ENCODE results near the gene GNA12. TPM values are rescaled to one million over a fixed set of nuclear protein-coding genes. Genes with fewer than 3 reads are reported as not detected.

GNA12 gene
- polyA plus RNA-seq, 1 of the 3 experiments (the other 2 are of a cell fraction), result 64.8 TPM

DNA sequence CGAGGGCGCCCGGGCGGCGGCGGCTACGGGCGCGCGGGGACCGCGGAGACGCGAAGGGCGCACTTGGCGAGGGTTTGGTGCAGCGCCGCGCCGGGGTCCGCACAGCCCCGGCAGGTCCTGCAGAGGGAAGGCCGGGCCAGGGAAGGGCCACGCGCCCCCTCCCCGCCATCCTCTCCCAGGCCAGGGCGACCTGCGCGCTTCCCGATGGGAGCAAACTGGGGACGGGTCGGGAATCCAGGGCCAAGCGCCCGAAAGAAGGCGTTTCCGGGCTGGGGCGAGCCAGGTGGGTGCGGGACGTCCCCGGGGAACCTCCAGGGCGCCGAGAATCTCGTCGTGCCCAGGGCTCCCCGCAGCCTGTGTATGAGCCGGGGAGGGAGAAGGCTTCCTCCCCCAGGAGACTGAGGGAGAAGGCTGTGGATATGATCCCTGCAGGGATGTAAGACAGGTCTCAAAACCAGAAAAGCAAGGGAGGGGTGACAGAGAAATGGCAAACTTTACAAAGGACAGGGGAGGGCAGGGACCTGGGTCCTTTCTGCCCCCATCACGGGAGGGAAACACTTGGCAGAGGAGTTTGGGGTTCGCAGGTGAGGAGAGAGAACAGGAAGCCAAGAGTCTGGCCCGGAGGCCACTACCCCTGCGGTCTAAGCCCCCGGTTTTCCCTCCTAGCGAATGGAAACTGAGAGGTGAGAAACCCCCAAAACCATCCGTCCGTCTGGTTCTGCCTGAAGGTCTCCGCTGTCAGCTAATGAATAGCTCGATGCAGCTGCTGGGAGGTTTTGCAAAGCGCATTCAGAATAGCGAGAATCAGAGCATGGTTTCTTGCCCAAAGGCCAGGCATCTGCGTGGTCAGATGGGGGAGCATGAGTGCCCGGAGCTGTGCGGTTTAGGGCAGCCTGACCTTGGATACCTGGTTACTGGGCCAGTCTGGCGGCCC lies 155.4 kb downstream of the GNA12 start:
- H4K20me1 ChIP-seq (ENCODE audit: insufficient read depth), result no peaks in the 10 kb centered on the region
- H3K9me2 ChIP-seq, result no peaks in the 10 kb centered on the region
- H3K9me3 ChIP-seq, result no peaks in the 10 kb centered on the region
- no peak for TF ChIP-seq CHD2 (IDR thresholded peaks at IDR 0.05; ENCODE audit: low read length, partially characterized antibody)
- TF ChIP-seq ELF1 (IDR thresholded peaks at IDR 0.05), result no peak
- DNase-seq, result peak; percentile 72
- H3K4me1 ChIP-seq (ENCODE audit: control insufficient read depth in 1 of 2, insufficient read depth in 2 of 2, low read depth in 1 of 2, low read length in 1 of 2), result peaks cover 7 to 16% of the 10 kb centered on the region in 2 experiments; a peak in 3 of 4 replicates
- ChIA-PET POLR2A (no interaction called here), CTCF (interaction anchor here (0.9 to 15.8 kb wide), 11 partner anchors 8 to 270 kb away, joined by 3 to 204 read pairs (median 4); no protein-coding TSS in a partner anchor)
- H3K4me3 ChIP-seq (ENCODE audit: low read depth in 2 of 2, low read length in 1 of 2), result peak overlapping the region; percentile 27 to 50; a peak in 2 of 4 replicates
- peaks cover 21% of the 10 kb centered on the region for H3K27me3 ChIP-seq (ENCODE audit: insufficient read depth)
- no peak overlapping the region for H3K27ac ChIP-seq (ENCODE audit: low read depth in 2 of 2, low read length in 1 of 2)
- no peak overlapping the region for H3K9ac ChIP-seq
- H3K4me2 ChIP-seq, result peak overlapping the region; percentile 79
- H2AFZ ChIP-seq (ENCODE audit: low read depth), result no peak overlapping the region
- no peaks in the 10 kb centered on the region for H3K36me3 ChIP-seq (replicated peaks in 1 of 2; ENCODE audit: control insufficient read depth in 1 of 2, insufficient read depth in 2 of 2, low read length in 1 of 2)
- 23% methylated on average over 41 of the region's 62 CpGs for WGBS (ENCODE audit: low lambda C conversion rate)
- no peaks in the 10 kb centered on the region for H3K79me2 ChIP-seq (ENCODE audit: insufficient read depth)
- H3F3A ChIP-seq (replicated peaks; ENCODE audit: insufficient read depth), result no peaks in the 10 kb centered on the region

DNA sequence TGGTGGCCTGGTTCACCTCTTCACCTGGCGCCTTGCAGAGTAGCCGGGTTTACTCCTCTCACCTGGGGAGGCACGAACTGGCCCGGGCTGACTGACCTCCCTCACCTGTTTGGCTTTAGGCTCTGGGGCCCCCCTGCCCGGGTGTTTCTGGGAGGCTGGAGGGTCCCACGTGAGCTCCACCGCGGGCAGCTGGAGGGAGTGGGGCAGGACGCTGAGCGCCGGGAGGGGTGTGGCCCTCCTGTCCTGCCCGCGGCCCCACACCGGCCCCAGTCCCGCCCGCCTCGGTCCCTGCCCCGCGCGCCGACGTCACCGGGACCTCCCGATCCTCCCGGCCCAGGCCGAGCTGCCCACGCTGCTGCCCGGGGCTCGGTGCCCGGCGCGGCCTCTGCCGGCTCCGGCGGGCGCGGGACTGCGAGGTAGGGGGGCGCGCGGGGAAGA lies 156.2 kb downstream of the GNA12 start, which contains the start of gene AMZ1:
Gene AMZ1, plus strand, starts transcription at position 322 of the 438 bp plus-strand sequence. CDS start 12,250 bp downstream, outside the sequence.
- CTCF ChIA-PET, result interaction anchor here (0.9 to 15.8 kb wide), 7 partner anchors 7 to 270 kb away, joined by 3 to 204 read pairs (median 4); no protein-coding TSS in a partner anchor
- Histone ChIP-seq H3K9me3 (no peaks in the 10 kb centered on the region), H3K79me2 (ENCODE audit: insufficient read depth) (no peaks in the 10 kb centered on the region), H3K27ac (ENCODE audit: low read depth in 2 of 2, low read length in 1 of 2) (no peak within 1 kb of the TSS), H3K27me3 (ENCODE audit: insufficient read depth) (peaks cover 21% of the 10 kb centered on the region), H2AFZ (ENCODE audit: low read depth) (0 out of 2 replicates have a peak within 1 kb of the TSS, but pooled peaks have one; percentile 45), H3K9ac (peak within 1 kb of the TSS; percentile 13; the same call in 1 of the 2 replicates), H3F3A (replicated peaks; ENCODE audit: insufficient read depth) (no peaks in the 10 kb centered on the region), H3K9me2 (no peaks in the 10 kb centered on the region), H4K20me1 (ENCODE audit: insufficient read depth) (no peaks in the 10 kb centered on the region), H3K4me1 (ENCODE audit: control insufficient read depth in 1 of 2, insufficient read depth in 2 of 2, low read depth in 1 of 2, low read length in 1 of 2) (peaks cover 7 to 16% of the 10 kb centered on the region in 2 experiments; a peak in 3 of 4 replicates), H3K4me3 (ENCODE audit: low read depth in 2 of 2, low read length in 1 of 2) (peak within 1 kb of the TSS; percentile 27 to 50), H3K4me2 (peak within 1 kb of the TSS; percentile 93), H3K36me3 (replicated peaks in 1 of 2; ENCODE audit: control insufficient read depth in 1 of 2, insufficient read depth in 2 of 2, low read length in 1 of 2) (no peaks in the 10 kb centered on the region)
- POLR2A ChIA-PET, result no interaction called here
- TF ChIP-seq, protein P1, sequence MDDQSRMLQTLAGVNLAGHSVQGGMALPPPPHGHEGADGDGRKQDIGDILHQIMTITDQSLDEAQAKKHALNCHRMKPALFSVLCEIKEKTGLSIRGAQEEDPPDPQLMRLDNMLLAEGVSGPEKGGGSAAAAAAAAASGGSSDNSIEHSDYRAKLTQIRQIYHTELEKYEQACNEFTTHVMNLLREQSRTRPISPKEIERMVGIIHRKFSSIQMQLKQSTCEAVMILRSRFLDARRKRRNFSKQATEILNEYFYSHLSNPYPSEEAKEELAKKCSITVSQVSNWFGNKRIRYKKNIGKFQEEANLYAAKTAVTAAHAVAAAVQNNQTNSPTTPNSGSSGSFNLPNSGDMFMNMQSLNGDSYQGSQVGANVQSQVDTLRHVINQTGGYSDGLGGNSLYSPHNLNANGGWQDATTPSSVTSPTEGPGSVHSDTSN (IDR thresholded peaks at IDR 0.05), result no peak
- TF ChIP-seq EZH2phosphoT487 (IDR thresholded peaks at IDR 0.05; ENCODE audit: borderline replicate concordance, low read depth) (no peak), EP300 (IDR thresholded peaks at IDR 0.05; ENCODE audit: borderline replicate concordance in 1 of 2, low read depth in 1 of 2, low read length in 1 of 2) (no peak), NRF1 (IDR thresholded peaks at IDR 0.05; ENCODE audit: low read depth, low read length) (no peak), GABPA (IDR thresholded peaks at IDR 0.05; ENCODE audit: low read depth) (no peak), TCF12 (IDR thresholded peaks at IDR 0.05) (no peak), POLR2AphosphoS5 (IDR thresholded peaks at IDR 0.05; ENCODE audit: low read depth, low read length) (no peak), FOXJ3 (CRISPR knock-in tag; IDR thresholded peaks at IDR 0.05) (no peak), FOXM1 (IDR thresholded peaks at IDR 0.05; ENCODE audit: low read depth) (no peak), MEF2A (IDR thresholded peaks at IDR 0.05; ENCODE audit: borderline replicate concordance, low read depth) (no peak), SIN3A (IDR thresholded peaks at IDR 0.05; ENCODE audit: borderline replicate concordance, low read depth, low read length) (no peak), JUND (IDR thresholded peaks at IDR 0.05) (no peak), TEAD4 (IDR thresholded peaks at IDR 0.05; ENCODE audit: borderline replicate concordance, insufficient read depth) (no peak), TAF1 (IDR thresholded peaks at IDR 0.05; ENCODE audit: borderline replicate concordance, low read depth, low read length) (no peak), YY1 (IDR thresholded peaks at IDR 0.05; ENCODE audit: low read depth) (no peak)
- TF ChIP-seq, protein P2, sequence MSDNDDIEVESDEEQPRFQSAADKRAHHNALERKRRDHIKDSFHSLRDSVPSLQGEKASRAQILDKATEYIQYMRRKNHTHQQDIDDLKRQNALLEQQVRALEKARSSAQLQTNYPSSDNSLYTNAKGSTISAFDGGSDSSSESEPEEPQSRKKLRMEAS (IDR thresholded peaks at IDR 0.05; ENCODE audit: low read depth), result no peak
- peak; percentile 80 for DNase-seq
- 14% methylated on average over 10 of the region's 41 CpGs for WGBS (ENCODE audit: low lambda C conversion rate)
